Measurements from ENCODE around the gene CNTNAP1.

Gene CNTNAP1

GRCh38 chr17:42642336-42642735 lies 40.0 kb upstream of the CNTNAP1 start:
- no peak for DNase-seq (ENCODE audit: low spot score)
- Histone ChIP-seq H3K36me3 (ENCODE audit: low read depth) (no peaks in the 10 kb centered on the region), H3K27ac (ENCODE audit: poor library complexity, severe bottlenecking) (no peak overlapping the region), H3K27me3 (ENCODE audit: insufficient read depth, poor library complexity, severe bottlenecking) (no peaks in the 10 kb centered on the region), H3K4me3 (ENCODE audit: severe bottlenecking) (no peak overlapping the region), H3K9me3 (ENCODE audit: severe bottlenecking) (peaks cover 2% of the 10 kb centered on the region), H3K4me1 (ENCODE audit: insufficient read depth, poor library complexity, severe bottlenecking) (no peaks in the 10 kb centered on the region)
- no peak for ATAC-seq (ENCODE audit: low read depth)
- no peak for TF ChIP-seq CTCF (IDR thresholded peaks at IDR 0.05; ENCODE audit: poor library complexity, severe bottlenecking)

- Histone ChIP-seq H3K9me3 (ENCODE audit: severe bottlenecking) (no peaks in the 10 kb centered on the region), H3K4me3 (ENCODE audit: severe bottlenecking) (no peak overlapping the region), H3K4me1 (ENCODE audit: insufficient read depth, poor library complexity, severe bottlenecking) (no peaks in the 10 kb centered on the region), H3K27me3 (ENCODE audit: insufficient read depth, poor library complexity, severe bottlenecking) (no peaks in the 10 kb centered on the region), H3K36me3 (ENCODE audit: low read depth) (no peaks in the 10 kb centered on the region), H3K27ac (ENCODE audit: poor library complexity, severe bottlenecking) (no peak overlapping the region)
- no peak for ATAC-seq (ENCODE audit: low read depth)
- no peak for TF ChIP-seq CTCF (IDR thresholded peaks at IDR 0.05; ENCODE audit: poor library complexity, severe bottlenecking)
- no peak for DNase-seq (ENCODE audit: low spot score)
Measured at GRCh38 chr17:42647778-42648177, 34.6 kb upstream of the CNTNAP1 start.

- Histone ChIP-seq H3K36me3 (ENCODE audit: low read depth) (no peaks in the 10 kb centered on the region), H3K27ac (ENCODE audit: poor library complexity, severe bottlenecking) (no peak overlapping the region), H3K4me3 (ENCODE audit: severe bottlenecking) (no peak overlapping the region), H3K9me3 (ENCODE audit: severe bottlenecking) (no peaks in the 10 kb centered on the region), H3K4me1 (ENCODE audit: insufficient read depth, poor library complexity, severe bottlenecking) (peaks cover 3% of the 10 kb centered on the region), H3K27me3 (ENCODE audit: insufficient read depth, poor library complexity, severe bottlenecking) (no peaks in the 10 kb centered on the region)
- TF ChIP-seq CTCF (IDR thresholded peaks at IDR 0.05; ENCODE audit: poor library complexity, severe bottlenecking), result no peak
- ATAC-seq (ENCODE audit: low read depth) (no peak), DNase-seq (ENCODE audit: low spot score) (no peak)
Measured at GRCh38 chr17:42651392-42651791, 30.9 kb upstream of the CNTNAP1 start.

GRCh38 chr17:42653179-42654124 lies 28.9 kb upstream of the CNTNAP1 start:
- no peak overlapping the region for H3K27ac ChIP-seq (ENCODE audit: poor library complexity, severe bottlenecking)
- no peaks in the 10 kb centered on the region for H3K36me3 ChIP-seq (ENCODE audit: low read depth)
- no peaks in the 10 kb centered on the region for H3K27me3 ChIP-seq (ENCODE audit: insufficient read depth, poor library complexity, severe bottlenecking)
- ATAC-seq (ENCODE audit: low read depth) (no peak), DNase-seq (ENCODE audit: low spot score) (no peak)
- no peak for TF ChIP-seq CTCF (IDR thresholded peaks at IDR 0.05; ENCODE audit: poor library complexity, severe bottlenecking)
- H3K4me1 ChIP-seq (ENCODE audit: insufficient read depth, poor library complexity, severe bottlenecking), result peaks cover 3% of the 10 kb centered on the region
- H3K4me3 ChIP-seq (ENCODE audit: severe bottlenecking), result no peak overlapping the region
- no peaks in the 10 kb centered on the region for H3K9me3 ChIP-seq (ENCODE audit: severe bottlenecking)

GRCh38 chr17:42655528-42655927 lies 26.8 kb upstream of the CNTNAP1 start:
- Histone ChIP-seq H3K27me3 (ENCODE audit: insufficient read depth, poor library complexity, severe bottlenecking) (no peaks in the 10 kb centered on the region), H3K9me3 (ENCODE audit: severe bottlenecking) (no peaks in the 10 kb centered on the region), H3K4me1 (ENCODE audit: insufficient read depth, poor library complexity, severe bottlenecking) (peaks cover 8% of the 10 kb centered on the region), H3K27ac (ENCODE audit: poor library complexity, severe bottlenecking) (peak overlapping the region; percentile 11), H3K36me3 (ENCODE audit: low read depth) (peaks cover 3% of the 10 kb centered on the region), H3K4me3 (ENCODE audit: severe bottlenecking) (no peak overlapping the region)
- no peak for DNase-seq (ENCODE audit: low spot score)
- ATAC-seq (ENCODE audit: low read depth), result no peak
- no peak for TF ChIP-seq CTCF (IDR thresholded peaks at IDR 0.05; ENCODE audit: poor library complexity, severe bottlenecking)

Measured in RWPE2 (cell line).